Measurements from ENCODE around the gene ITGB4. TPM values are rescaled to one million over a fixed set of nuclear protein-coding genes. Genes with fewer than 3 reads are reported as not detected.
A peak's percentile ranks its signal among the peaks of the same experiment; 100 is the strongest.

The ITGB4 gene
- total and polyA plus RNA-seq, 9 of the 15 experiments (the other 6 are each of a cell fraction or from before 2014, with no cell fraction given), result 0.05 to 2.8 (median 0.76) TPM; not detected in 3

- TF ChIP-seq HNRNPLL (IDR thresholded peaks at IDR 0.05; ENCODE audit: low read depth, low read length, poor library complexity, severe bottlenecking) (no peak), MTA1 (IDR thresholded peaks at IDR 0.05; ENCODE audit: borderline replicate concordance) (no peak), USF1 (CRISPR knock-in tag; IDR thresholded peaks at IDR 0.05) (no peak), ZNF23 (CRISPR knock-in tag; IDR thresholded peaks at IDR 0.05) (peak; percentile 68), MAFK (IDR thresholded peaks at IDR 0.05; ENCODE audit: low read length) (peak; percentile 57), EP300 (IDR thresholded peaks at IDR 0.05; ENCODE audit: low read length) (no peak), E2F6 (IDR thresholded peaks at IDR 0.05; ENCODE audit: borderline replicate concordance in 1 of 2, extremely low read depth in 1 of 2, insufficient read depth in 1 of 2, insufficient read length in 1 of 2, low read depth in 1 of 2, low read length in 1 of 2, poor library complexity in 1 of 2, severe bottlenecking in 1 of 2) (peak in 1 of 2 experiments; percentile 29), DACH1 (IDR thresholded peaks at IDR 0.05; ENCODE audit: partially characterized antibody) (no peak), BRCA1 (IDR thresholded peaks at IDR 0.05) (no peak), BRCA1 (CRISPR knock-in tag; IDR thresholded peaks at IDR 0.05) (no peak), SMC3 (conservative IDR thresholded peaks at IDR 0.05; ENCODE audit: insufficient read depth, low read depth, low read length) (no peak; the same call in 1 of the 2 replicates), ZNF395 (CRISPR knock-in tag; IDR thresholded peaks at IDR 0.05) (no peak; the same call in 1 of the 2 replicates), RHOXF2B (CRISPR knock-in tag; conservative IDR thresholded peaks at IDR 0.05) (0 out of 2 replicates have a peak, but pooled peaks have one; percentile 2), NFATC3 (IDR thresholded peaks at IDR 0.05) (0 out of 2 replicates have a peak, but pooled peaks have one; percentile 50), ZBTB33 (CRISPR knock-in tag; IDR thresholded peaks at IDR 0.05) (peak; percentile 32; the same call in 1 of the 2 replicates), ZNF280B (CRISPR knock-in tag; IDR thresholded peaks at IDR 0.05) (peak; percentile 6; the same call in 1 of the 2 replicates), ZNF695 (CRISPR knock-in tag; IDR thresholded peaks at IDR 0.05) (no peak; the same call in 1 of the 2 replicates), ZNF444 (CRISPR knock-in tag; IDR thresholded peaks at IDR 0.05) (peak; percentile 69), RAD21 (CRISPR knock-in tag; conservative IDR thresholded peaks at IDR 0.05 in 1 of 2, IDR thresholded peaks at IDR 0.05 in 1 of 2) (peak in 1 of 2 experiments; percentile 4; a peak in 2 of 4 replicates)
Observed at GRCh38 chr17:75776386-75777295, 55.4 kb downstream of the ITGB4 start (continued).

Data from K562 (cell line).